Uterus (tissue), 4 donors: ENCODE data around the gene HEMK1. TPM values are rescaled to one million over a fixed set of nuclear protein-coding genes. Genes with fewer than 3 reads are reported as not detected.

ENCODE experiments used
- DNase-seq, 2 donors: peaks; one replicate each; pipeline ENCODE4 v3.0.0-alpha.2; 2019 to 2020
- H3K27ac ChIP-seq, 2 donors: fragments of 200-600 bp; sonication (generic); 1 replicate in 1 of 2; 2 replicates in 1 of 2; pipeline ENCODE4 v1.5.1; 2016 to 2018
- H3K27me3 ChIP-seq, 2 donors: fragments of 200-600 bp; sonication (generic); one replicate each; pipeline ENCODE4 v1.5.1; 2018 to 2019; ENCODE audit warnings: control low read depth in 1 of 2
- H3K36me3 ChIP-seq, 2 donors: fragments of 200-600 bp; sonication (generic); one replicate each; pipeline ENCODE4 v1.5.1; 2019; ENCODE audit warnings: control low read depth in 1 of 2
- H3K4me1 ChIP-seq, 2 donors: fragments of 200-600 bp; sonication (generic); one replicate each; pipeline ENCODE4 v1.5.1; 2018 to 2019; ENCODE audit warnings: control low read depth in 1 of 2
- H3K4me3 ChIP-seq, 2 donors: fragments of 200-600 bp; sonication (generic); 1 replicate in 1 of 2; 2 replicates in 1 of 2; pipeline ENCODE4 v1.5.1; 2018 to 2019; ENCODE audit warnings: mild to moderate bottlenecking in 1 of 2
- H3K9me3 ChIP-seq, 2 donors: fragments of 200-600 bp; sonication (generic); one replicate each; pipeline ENCODE4 v1.5.1; 2019; ENCODE audit warnings: control low read depth in 1 of 2
- POLR2A ChIP-seq, 2 donors: fragments of 450-650 bp; IDR thresholded peaks; one replicate each; pipeline ENCODE4 v1.6.1; 2016; ENCODE audit warnings: antibody characterized with exemption in 2 of 2, mild to moderate bottlenecking in 1 of 2, moderate library complexity in 1 of 2
- intact Hi-C: fragments of 100-400 bp; cut with DNase I; formaldehyde crosslinking; loops from one replicate; pipeline ENCODE4 v1.15.1; 2023; ENCODE audit warnings: low total_unique reads
- total RNA-seq, 4 donors: library from RNA; depleted of rRNA in 3 of 4; stranded (reverse); fragments of >200 nt in 3 of 4; gene quantifications; one replicate each; pipeline versions ENCODE4 v1.1.0 to v1.2.4, GENCODE V29; 2014 to 2023
- TF ChIP-seq, protein P1 (sequence below), 4 experiments: fragments of 200-600 bp in 2 of 4; fragments of 450-650 bp in 2 of 4; sonication (generic) in 2 of 4; IDR thresholded peaks; one replicate each; pipeline ENCODE4 v1.5.1; 2016 to 2019; ENCODE audit warnings: antibody characterized with exemption in 4 of 4, mild to moderate bottlenecking in 2 of 4, moderate library complexity in 1 of 4
- donor health status: DM: yes; HTN: yes; CAD: no.

HEMK1 gene
- total RNA-seq, 4 donors from 2014 or later: 0.77 to 26.5 (median 11.4) TPM

DNA sequence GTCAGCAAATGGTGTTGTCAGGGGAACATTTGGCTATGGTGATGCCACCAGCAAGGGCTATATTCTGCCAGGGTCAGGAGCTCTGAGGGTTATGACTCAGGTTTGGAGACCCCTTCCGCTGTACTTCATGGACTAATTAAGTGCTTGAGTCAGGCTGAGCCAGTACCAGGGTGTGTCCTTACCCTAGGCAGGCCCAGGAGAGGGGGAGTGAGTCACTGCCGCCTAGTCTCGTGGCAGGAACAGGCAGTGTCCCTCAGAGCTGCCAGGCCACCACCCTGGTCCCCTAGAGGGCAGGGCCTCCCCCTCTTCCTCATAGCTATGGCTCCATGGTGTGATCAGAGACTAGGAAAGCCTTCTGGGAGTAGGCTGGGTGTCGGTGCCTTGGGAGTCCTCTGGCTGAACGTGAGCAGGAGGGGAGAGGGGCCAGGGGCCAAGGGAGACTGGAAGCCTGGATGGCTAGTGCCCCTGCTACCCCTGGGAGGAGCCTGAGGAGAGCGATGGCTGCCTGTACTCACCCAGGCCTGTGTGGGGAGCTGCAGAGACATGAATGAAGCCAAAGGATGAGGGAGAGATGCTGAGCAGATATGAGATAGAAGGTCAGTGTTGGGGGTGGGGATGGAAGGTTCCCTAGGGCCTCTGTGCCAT is 58.2 kb downstream of the HEMK1 start:
- no peak overlapping the region for H3K27ac ChIP-seq
- H3K4me3 ChIP-seq: no peak overlapping the region
- TF ChIP-seq POLR2A (IDR thresholded peaks at IDR 0.05): no peak
- TF ChIP-seq, protein P1, sequence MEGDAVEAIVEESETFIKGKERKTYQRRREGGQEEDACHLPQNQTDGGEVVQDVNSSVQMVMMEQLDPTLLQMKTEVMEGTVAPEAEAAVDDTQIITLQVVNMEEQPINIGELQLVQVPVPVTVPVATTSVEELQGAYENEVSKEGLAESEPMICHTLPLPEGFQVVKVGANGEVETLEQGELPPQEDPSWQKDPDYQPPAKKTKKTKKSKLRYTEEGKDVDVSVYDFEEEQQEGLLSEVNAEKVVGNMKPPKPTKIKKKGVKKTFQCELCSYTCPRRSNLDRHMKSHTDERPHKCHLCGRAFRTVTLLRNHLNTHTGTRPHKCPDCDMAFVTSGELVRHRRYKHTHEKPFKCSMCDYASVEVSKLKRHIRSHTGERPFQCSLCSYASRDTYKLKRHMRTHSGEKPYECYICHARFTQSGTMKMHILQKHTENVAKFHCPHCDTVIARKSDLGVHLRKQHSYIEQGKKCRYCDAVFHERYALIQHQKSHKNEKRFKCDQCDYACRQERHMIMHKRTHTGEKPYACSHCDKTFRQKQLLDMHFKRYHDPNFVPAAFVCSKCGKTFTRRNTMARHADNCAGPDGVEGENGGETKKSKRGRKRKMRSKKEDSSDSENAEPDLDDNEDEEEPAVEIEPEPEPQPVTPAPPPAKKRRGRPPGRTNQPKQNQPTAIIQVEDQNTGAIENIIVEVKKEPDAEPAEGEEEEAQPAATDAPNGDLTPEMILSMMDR (IDR thresholded peaks at IDR 0.05): no peak
- no peak for DNase-seq
- no peaks in the 10 kb centered on the region for H3K27me3 ChIP-seq
- no peaks in the 10 kb centered on the region for H3K9me3 ChIP-seq
- intact Hi-C loops: no loop called here
- H3K36me3 ChIP-seq: no peaks in the 10 kb centered on the region
- peaks cover 0 to 5% of the 10 kb centered on the region in 2 donors for H3K4me1 ChIP-seq

DNA sequence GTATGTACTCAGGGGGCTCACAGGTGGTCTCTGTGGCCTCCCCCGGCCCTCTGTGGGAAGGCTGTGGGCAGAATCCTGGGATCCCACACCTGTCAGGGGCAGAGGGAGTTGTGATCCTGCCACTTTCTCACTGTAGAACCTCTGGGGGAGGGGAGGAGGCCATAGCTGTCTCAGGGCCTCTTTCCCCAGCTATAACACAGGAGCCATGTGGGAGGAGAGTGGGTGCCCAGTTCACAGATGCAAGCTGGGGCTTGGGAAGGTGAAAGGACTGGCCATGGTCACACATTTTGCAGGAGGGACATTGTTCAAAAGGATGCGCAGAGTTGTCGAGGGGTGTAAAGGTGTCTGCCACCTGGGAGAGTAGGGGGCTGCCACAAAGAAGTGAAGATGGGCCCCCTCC is 59.3 kb downstream of the HEMK1 start:
- Histone ChIP-seq H3K4me1 (no peaks in the 10 kb centered on the region), H3K36me3 (no peaks in the 10 kb centered on the region), H3K9me3 (no peaks in the 10 kb centered on the region), H3K27me3 (no peaks in the 10 kb centered on the region), H3K4me3 (no peak overlapping the region), H3K27ac (no peak overlapping the region)
- DNase-seq: no peak
- TF ChIP-seq POLR2A (IDR thresholded peaks at IDR 0.05): no peak
- TF ChIP-seq, protein P1 (IDR thresholded peaks at IDR 0.05): no peak
- intact Hi-C loops: no loop called here

DNA sequence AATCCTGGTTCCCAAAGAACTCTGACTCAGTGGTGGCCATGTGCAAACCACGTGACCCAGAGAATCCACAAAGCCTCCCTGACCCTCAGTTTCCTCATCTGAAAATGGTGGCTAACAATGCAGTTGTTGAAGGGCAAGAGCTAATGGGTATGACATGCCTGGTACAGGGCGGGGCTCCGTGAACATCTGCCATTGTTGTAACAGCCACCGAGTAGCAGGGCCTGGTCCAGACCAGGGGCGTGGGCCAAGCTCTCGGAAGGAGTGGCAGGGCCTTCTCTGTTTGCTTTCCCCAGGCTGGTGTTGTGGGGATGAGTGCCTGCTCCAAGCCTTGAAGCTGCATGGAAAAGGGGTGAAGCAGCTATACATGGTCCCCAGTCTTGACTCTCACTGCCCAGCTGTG is 61.1 kb downstream of the HEMK1 start:
- intact Hi-C loops: no loop called here
- H3K27me3 ChIP-seq: no peaks in the 10 kb centered on the region
- TF ChIP-seq, protein P1 (IDR thresholded peaks at IDR 0.05): no peak
- no peak for TF ChIP-seq POLR2A (IDR thresholded peaks at IDR 0.05)
- no peak overlapping the region for H3K4me3 ChIP-seq
- H3K4me1 ChIP-seq: no peaks in the 10 kb centered on the region
- DNase-seq: no peak
- no peaks in the 10 kb centered on the region for H3K36me3 ChIP-seq
- H3K9me3 ChIP-seq: no peaks in the 10 kb centered on the region
- no peak overlapping the region for H3K27ac ChIP-seq

DNA sequence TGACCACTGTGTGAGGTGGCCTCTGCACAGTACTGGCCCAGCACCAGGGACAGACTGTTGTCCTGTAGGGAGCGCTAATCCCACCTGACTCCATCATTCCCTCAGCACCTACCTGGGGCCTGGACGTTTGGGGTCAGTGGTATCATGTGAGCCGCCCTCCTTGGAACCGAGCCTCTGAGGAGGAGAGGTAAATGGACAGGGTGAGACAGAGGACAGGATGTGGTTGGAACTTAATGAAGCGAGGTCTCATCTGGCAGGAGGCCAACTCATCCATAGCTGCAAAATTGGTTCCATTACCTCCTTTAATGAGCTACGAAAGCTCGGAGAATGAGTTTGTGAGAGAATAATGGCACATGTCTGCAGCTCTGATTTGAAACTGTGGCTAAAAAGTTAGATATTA is 61.6 kb downstream of the HEMK1 start:
- H3K27ac ChIP-seq: no peak overlapping the region
- H3K4me3 ChIP-seq: no peak overlapping the region
- H3K4me1 ChIP-seq: no peaks in the 10 kb centered on the region
- intact Hi-C loops: no loop called here
- TF ChIP-seq POLR2A (IDR thresholded peaks at IDR 0.05): no peak
- TF ChIP-seq, protein P1 (IDR thresholded peaks at IDR 0.05): no peak
- no peak for DNase-seq
- H3K9me3 ChIP-seq: no peaks in the 10 kb centered on the region
- H3K27me3 ChIP-seq: no peaks in the 10 kb centered on the region
- H3K36me3 ChIP-seq: no peaks in the 10 kb centered on the region

DNA sequence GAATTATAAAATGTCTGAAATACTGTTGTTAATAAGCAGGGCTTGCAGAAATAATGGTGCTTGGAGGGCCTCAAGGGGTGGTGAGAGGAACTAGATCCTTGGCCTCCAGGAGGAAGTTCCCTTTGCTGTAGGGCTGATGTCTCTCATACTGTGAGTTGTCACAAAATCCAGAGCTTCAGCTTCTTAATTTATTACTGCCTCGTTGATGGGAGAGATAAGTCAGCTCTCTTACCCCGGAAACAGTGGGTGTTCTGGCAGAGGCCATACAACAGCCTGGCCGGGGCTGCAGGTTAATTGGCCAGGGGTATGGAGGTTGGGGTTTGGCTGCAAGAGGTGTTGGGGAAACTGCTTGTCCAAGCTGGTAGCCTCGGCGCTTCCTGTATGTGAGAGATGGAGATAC is 63.1 kb downstream of the HEMK1 start:
- Histone ChIP-seq H3K9me3 (no peaks in the 10 kb centered on the region), H3K36me3 (no peaks in the 10 kb centered on the region), H3K27ac (no peak overlapping the region), H3K27me3 (no peaks in the 10 kb centered on the region), H3K4me1 (no peaks in the 10 kb centered on the region), H3K4me3 (no peak overlapping the region)
- intact Hi-C loops: no loop called here
- no peak for DNase-seq
- TF ChIP-seq, protein P1 (IDR thresholded peaks at IDR 0.05): no peak
- no peak for TF ChIP-seq POLR2A (IDR thresholded peaks at IDR 0.05)
